Adipocyte (in vitro differentiated cells): ENCODE data around the gene SPINK7.
"Not testable (repeated sequence)": the region's sequence is repeated elsewhere in the genome, so short reads cannot be mapped to it uniquely, and the experiment has no call there.

Source experiments
- DNase-seq: peaks from one replicate; pipeline ENCODE4 v3.0.0-alpha.2; 2015; ENCODE audit warnings: low read depth
- H3K27me3 ChIP-seq: replicated peaks from 2 replicates; pipeline ENCODE4 v1.7.0; 2013; ENCODE audit warnings: mild to moderate bottlenecking, low read length, moderate library complexity; ENCODE audit not compliant: control insufficient read depth, insufficient read depth
- H3K36me3 ChIP-seq: 2 replicates; pipeline ENCODE4 v1.7.0; 2013; ENCODE audit warnings: low read length, mild to moderate bottlenecking, moderate library complexity; ENCODE audit not compliant: control insufficient read depth, insufficient read depth, severe bottlenecking
- H3K4me1 ChIP-seq: 2 replicates; pipeline ENCODE4 v1.7.0; 2013; ENCODE audit warnings: mild to moderate bottlenecking, low read length, moderate library complexity; ENCODE audit not compliant: control insufficient read depth, insufficient read depth
- H3K4me3 ChIP-seq: 2 replicates; pipeline ENCODE4 v1.7.0; 2013; ENCODE audit warnings: mild to moderate bottlenecking, low read length, moderate library complexity
- H3K9ac ChIP-seq: 2 replicates; pipeline ENCODE4 v1.7.0; 2013; ENCODE audit warnings: mild to moderate bottlenecking, low read length, moderate library complexity
- H3K9me3 ChIP-seq: 2 replicates; pipeline ENCODE4 v1.7.0; 2013; ENCODE audit warnings: mild to moderate bottlenecking, low read length, moderate library complexity; ENCODE audit not compliant: control insufficient read depth

Gene SPINK7

DNA sequence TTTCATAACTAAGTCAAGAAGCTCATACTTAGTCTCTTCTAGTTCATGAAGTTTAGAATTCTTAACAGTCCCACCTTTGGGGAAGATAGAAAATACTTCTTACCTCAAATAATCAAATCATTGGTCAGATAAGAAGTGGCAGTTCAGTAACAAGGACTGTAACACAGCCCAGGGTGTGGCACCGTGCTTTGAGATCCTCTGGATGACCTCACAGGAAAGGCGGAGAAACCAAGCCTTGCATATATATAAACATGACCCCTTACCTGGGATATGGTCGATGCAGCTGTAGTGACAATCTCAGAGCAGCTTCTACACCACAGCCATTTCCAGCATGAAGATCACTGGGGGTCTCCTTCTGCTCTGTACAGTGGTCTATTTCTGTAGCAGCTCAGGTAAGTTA, at the start of gene SPINK7:
Gene SPINK7, plus strand, starts transcription at position 271 of the 400 bp plus-strand sequence. Its CDS starts 61 bp downstream, at position 332.
- DNase-seq = no peak
- H3K36me3 ChIP-seq = no peaks in the 10 kb centered on the region
- no peak within 1 kb of the TSS for H3K4me3 ChIP-seq

DNA sequence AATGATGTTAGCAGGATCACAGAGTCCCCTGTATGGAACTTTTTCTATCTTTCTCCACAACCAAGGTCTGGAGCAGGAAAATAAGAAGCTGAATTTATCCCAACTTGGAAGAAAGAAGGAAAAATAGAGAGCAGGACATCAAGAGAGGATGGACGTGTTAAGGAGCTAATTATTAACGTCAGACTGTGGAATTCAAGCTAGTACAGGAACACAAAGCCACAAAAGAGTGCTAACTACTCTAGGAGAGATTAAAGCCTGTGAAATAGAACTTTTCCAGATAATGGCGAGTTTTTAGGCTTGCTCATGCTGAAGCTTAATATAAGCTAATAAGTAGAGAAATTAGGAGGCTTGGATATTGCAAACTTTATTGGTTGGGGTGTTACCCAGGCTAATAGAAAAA, 44.3 kb upstream of the SPINK7 start:
- Histone ChIP-seq H3K27me3 (no peaks in the 10 kb centered on the region), H3K9ac (no peak overlapping the region), H3K4me3 (no peak overlapping the region), H3K36me3 (no peaks in the 10 kb centered on the region), H3K9me3 (peaks cover 4% of the 10 kb centered on the region), H3K4me1 (peaks cover 8% of the 10 kb centered on the region)
- DNase-seq = no peak

More for the DNA sequence above, at the start of gene SPINK7:
- Histone ChIP-seq H3K27me3 (no peaks in the 10 kb centered on the region), H3K9ac (no peak within 1 kb of the TSS), H3K4me1 (no peaks in the 10 kb centered on the region), H3K9me3 (peaks cover 5% of the 10 kb centered on the region)

DNA sequence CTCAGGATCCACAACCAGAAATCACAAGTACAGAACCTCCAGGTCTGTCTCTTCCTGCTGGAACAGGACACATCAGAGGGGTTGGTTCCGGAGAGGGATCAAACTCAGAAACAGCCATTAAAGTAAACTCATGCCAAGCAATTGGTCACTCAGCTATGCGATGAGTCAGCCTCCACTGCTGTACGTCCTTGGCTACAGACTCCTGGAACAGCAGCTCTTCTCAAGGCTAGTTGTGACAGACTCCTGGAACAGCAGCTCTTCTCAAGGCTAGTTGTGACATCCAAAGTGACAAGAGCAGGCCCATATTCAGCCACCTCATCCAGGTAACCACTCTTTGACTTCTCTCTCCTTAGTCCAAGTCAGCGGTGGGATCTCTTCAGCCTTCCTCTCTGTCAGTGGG, 43.7 kb upstream of the SPINK7 start, which contains the start of gene SPINK13:
Gene SPINK13, plus strand, starts transcription at position 229 of the 400 bp plus-strand sequence. CDS start 1,279 bp downstream, outside the sequence.
- peaks cover 8% of the 10 kb centered on the region for H3K4me1 ChIP-seq
- DNase-seq = peak; percentile 57
- H3K27me3 ChIP-seq = no peaks in the 10 kb centered on the region
- H3K9me3 ChIP-seq = peaks cover 4% of the 10 kb centered on the region
- H3K36me3 ChIP-seq = no peaks in the 10 kb centered on the region
- no peak within 1 kb of the TSS for H3K4me3 ChIP-seq
- no peak within 1 kb of the TSS for H3K9ac ChIP-seq

DNA sequence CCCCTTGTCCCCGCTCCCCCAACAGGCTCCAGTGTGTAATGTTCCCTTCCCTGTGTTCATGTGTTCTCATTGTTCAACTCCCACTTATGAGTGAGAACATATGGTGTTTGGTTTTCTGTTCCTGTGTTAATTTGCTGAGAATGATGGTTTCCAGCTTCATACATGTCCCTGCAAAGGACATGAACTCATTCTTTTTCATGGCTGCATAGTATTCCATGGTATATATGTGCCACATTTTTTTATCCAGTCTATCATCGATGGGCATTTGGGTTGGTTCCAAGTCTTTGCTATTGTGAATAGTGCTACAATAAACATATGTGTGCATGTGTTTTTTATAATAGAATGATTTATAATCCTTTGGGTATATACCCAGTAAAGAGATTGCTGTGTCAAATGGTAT, 37.1 kb upstream of the SPINK7 start:
- not testable (repeated sequence) for H3K4me3 ChIP-seq, DNase-seq, H3K9ac ChIP-seq, H3K4me1 ChIP-seq, H3K9me3 ChIP-seq, H3K36me3 ChIP-seq, H3K27me3 ChIP-seq

DNA sequence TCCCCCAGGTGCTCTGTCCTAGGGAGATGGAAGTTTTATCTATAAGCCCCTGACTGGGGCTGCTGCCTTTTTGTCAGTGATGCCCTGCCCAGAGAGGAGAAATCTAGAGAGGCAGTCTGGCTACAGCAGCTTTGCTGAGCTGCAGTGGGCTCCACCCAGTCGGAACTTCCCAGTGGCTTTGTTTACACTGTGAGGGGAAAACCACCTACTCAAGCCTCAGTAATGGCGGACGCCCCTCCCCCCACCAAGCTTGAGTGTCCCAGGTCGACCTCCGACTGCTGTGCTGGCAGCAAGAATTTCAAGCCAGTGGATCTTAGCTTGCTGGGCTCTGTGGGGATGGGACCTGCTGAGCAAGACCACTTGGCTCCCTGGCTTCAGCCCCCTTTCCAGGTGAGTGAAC, 31.3 kb upstream of the SPINK7 start:
- H3K27me3 ChIP-seq, H3K36me3 ChIP-seq, H3K9ac ChIP-seq, H3K4me1 ChIP-seq, H3K4me3 ChIP-seq, H3K9me3 ChIP-seq, DNase-seq: not testable (repeated sequence)

DNA sequence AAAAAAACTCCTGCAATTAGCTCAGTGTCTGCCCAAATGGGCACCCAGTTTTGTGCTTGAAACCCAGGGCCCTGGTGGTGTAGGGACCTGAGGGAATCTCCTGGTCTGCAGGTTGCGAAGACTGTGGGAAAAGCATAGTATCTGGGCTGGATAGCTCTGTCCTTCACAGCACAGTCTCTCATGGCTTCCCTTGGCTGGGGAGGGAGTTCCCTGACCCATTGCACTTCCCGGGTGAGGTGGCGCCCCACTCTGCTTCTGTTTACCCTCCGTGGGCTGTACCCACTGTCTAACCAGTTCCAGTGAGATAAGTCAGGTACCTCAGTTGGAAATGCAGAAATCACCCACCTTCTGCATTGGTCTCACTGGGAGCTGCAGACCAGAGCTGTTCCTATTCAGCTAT, 30.9 kb upstream of the SPINK7 start:
- not testable (repeated sequence) for H3K9me3 ChIP-seq, H3K4me3 ChIP-seq, H3K36me3 ChIP-seq

DNA sequence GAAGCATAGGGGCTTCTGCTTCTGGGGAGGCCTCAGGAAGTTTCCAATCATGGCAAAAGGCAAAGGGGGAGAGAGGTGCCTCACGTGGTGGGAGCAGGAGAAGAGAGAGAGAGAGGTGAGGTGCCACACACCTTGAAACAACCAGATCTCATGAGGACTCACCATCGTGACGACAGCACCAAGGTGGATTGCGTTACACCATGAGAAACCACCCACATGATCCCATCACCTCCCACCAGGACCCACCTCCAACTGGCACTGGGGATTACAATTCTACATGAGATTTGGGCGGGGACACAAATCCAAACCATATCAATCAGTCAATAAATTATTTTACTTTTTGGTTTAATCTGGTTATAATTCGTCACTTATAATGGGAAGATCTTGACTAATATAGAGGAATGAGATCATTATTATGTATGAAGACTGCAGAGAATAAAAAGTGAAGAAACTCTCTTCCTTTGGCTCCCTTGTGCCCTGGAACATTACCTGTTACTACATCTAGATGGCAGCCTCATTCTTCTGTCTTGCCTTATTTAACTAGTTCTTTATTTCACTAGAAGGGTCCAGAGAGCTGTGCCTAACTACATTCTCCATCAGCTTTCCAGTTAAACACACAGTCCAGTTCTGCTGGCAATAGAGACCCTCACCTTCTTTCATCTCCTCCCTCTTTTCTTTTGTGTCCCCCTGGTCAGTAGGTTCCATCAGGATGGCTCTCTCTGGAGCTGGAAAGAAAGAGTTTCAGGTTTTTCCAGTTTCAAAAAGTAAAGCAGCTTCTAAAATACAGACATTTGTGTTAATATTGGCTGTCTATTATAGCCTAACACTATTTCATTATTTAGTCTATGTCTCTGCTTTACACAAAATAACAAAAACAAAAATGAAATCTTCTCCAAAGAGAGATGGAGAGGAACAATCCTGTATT, 21.7 kb upstream of the SPINK7 start:
- H3K9ac ChIP-seq = no peak overlapping the region
- no peaks in the 10 kb centered on the region for H3K27me3 ChIP-seq
- H3K36me3 ChIP-seq = no peaks in the 10 kb centered on the region
- no peak overlapping the region for H3K4me3 ChIP-seq
- H3K9me3 ChIP-seq = no peaks in the 10 kb centered on the region
- peak; percentile 48 for DNase-seq
- H3K4me1 ChIP-seq = no peaks in the 10 kb centered on the region

More for the DNA sequence above, 30.9 kb upstream of the SPINK7 start:
- H3K27me3 ChIP-seq, DNase-seq, H3K4me1 ChIP-seq, H3K9ac ChIP-seq: not testable (repeated sequence)

DNA sequence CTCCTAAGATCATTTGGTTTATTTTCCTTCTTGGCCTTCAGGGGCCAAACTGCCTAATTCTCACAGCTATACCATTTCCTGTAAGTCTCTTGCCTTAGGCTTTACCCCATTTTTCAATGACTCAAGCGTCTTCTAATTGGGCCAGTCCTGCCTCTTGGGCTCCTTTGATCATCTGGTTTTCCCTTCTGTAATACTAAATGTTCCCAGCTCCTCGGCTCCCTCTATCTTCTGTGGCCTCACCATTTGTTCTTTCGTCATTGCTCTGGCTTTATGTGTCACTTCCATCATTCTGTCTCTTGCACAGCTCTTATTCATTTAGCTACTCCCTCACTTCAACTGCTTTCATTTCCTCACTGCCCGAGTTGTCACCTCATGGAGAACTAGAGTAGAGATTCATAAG, 14.5 kb upstream of the SPINK7 start:
- H3K27me3 ChIP-seq = no peaks in the 10 kb centered on the region
- H3K36me3 ChIP-seq = no peaks in the 10 kb centered on the region
- DNase-seq = no peak
- no peak overlapping the region for H3K4me3 ChIP-seq
- no peaks in the 10 kb centered on the region for H3K9me3 ChIP-seq
- H3K9ac ChIP-seq = no peak overlapping the region
- H3K4me1 ChIP-seq = no peaks in the 10 kb centered on the region

DNA sequence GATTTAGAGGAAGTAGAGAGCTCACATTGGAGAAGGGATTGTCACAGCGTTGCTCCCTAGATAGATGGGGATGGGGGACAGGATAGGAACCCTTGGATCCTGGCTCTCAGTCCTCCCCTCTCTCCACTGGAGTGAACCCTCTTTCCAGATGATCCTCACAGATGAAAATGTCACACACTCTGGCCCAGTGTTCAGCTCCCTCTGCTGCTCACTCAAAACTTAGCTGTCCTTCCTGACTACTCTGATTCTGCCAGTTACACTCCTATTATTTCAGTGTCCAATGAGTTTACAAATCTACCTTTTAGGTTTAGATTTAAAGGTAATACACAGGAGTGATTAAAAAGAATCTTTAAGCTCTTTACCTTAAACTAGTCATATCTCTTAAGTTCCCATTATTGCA, 5.8 kb upstream of the SPINK7 start:
- Histone ChIP-seq H3K4me3 (no peak overlapping the region), H3K4me1 (no peaks in the 10 kb centered on the region)

DNA sequence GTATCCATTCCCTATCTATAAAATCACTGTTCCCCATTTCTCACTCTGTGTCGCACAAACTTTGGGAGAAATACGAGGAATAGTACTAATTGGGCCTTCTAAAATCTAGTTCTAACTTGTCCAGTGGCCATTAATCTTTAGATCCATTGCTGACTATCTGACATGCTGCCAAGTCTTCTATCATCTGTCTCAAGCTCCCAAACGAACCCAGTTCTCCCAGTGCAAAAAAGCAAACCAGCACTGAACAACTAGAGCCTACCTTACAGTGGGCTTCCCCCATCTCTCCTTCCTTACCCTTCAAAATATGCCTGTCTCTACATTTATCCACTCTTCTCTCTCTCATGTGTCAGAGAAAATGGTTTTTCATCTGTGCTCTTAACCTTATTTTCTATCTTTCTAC, 3.2 kb upstream of the SPINK7 start:
- Histone ChIP-seq H3K9me3 (peaks cover 5% of the 10 kb centered on the region), H3K4me3 (no peak overlapping the region), H3K36me3 (no peaks in the 10 kb centered on the region), H3K27me3 (no peaks in the 10 kb centered on the region), H3K9ac (no peak overlapping the region), H3K4me1 (no peaks in the 10 kb centered on the region)
- no peak for DNase-seq

More for the DNA sequence above, 5.8 kb upstream of the SPINK7 start:
- Histone ChIP-seq H3K9ac (no peak overlapping the region), H3K27me3 (no peaks in the 10 kb centered on the region), H3K36me3 (no peaks in the 10 kb centered on the region), H3K9me3 (peaks cover 5% of the 10 kb centered on the region)
- DNase-seq = no peak

DNA sequence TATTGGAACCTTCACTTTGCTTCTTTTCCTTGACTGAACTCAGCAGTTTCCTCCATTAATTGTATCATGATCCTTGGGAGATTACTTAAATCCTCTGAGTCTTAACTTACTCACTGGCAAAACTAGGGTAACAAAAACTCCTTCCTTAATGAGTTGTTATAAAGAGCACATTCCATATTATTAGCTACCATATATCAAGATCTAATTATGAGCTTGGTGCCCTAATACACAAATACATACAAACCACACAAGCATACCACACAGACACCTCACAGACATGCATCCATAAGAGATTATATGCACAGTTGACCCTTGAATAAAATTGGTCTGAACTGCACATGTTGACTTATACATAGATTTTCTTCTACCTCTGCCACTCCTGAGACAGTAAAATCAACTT, 2.5 kb upstream of the SPINK7 start:
- Histone ChIP-seq H3K4me1 (no peaks in the 10 kb centered on the region), H3K9me3 (peaks cover 5% of the 10 kb centered on the region), H3K9ac (no peak overlapping the region), H3K4me3 (no peak overlapping the region), H3K36me3 (no peaks in the 10 kb centered on the region), H3K27me3 (no peaks in the 10 kb centered on the region)
- DNase-seq = no peak
